ENCODE results near the gene ACTR3C. TPM values are rescaled to one million over a fixed set of nuclear protein-coding genes. Genes with fewer than 3 reads are reported as not detected.

The ACTR3C gene
- total and polyA plus RNA-seq, 2 of the 13 experiments (the other 11 are each of a cell fraction or from before 2014, with no cell fraction given) = 3.8 to 7.5 TPM

DNA sequence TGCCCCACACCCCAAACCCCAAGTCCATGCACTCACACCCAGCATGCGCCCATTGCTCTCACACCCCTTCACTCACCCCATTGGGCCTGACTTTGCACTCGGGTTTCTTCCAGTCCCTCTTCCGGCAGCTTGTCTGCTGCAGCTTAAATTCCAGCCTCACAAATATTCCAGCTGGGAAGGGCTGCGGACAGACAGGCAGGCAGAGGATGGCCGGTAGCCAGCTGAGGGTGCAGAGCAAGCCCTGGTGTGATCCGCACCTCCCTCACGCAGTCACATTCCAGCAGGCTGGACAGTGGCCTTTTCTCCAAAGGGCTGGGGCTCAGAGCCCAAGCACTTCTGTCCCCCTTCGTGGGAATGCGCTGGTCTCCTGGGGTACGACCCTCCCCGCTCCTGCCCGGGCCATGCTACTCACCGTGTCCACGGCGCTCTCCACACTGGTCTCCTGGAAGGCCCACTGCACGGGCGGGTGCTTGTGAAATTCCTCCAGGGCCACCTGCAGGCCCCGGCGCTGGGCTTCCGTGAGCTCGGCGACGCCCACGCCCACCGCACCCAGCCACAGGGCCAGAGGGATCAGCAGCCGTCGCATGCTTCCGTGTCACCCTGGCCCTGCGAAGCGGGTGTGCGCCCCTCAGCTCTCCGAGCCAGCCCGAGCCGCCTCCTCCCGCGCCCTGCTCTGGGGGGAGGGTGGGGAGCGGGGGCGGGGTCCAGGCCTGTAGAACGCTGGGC lies 16.8 kb upstream of the ACTR3C start (continued):
- no peak for TF ChIP-seq SP1 (IDR thresholded peaks at IDR 0.05)
- TF ChIP-seq SP1 (CRISPR knock-in tag; IDR thresholded peaks at IDR 0.05) = no peak
- no peak for TF ChIP-seq FOXJ3 (CRISPR knock-in tag; IDR thresholded peaks at IDR 0.05; ENCODE audit: borderline replicate concordance)
- TF ChIP-seq ZNF234 (CRISPR knock-in tag; conservative IDR thresholded peaks at IDR 0.05) = no peak
- TF ChIP-seq RELA (CRISPR knock-in tag; IDR thresholded peaks at IDR 0.05) = no peak
- TF ChIP-seq ZNF761 (CRISPR knock-in tag; conservative IDR thresholded peaks at IDR 0.05) = no peak
- TF ChIP-seq, protein P1, sequence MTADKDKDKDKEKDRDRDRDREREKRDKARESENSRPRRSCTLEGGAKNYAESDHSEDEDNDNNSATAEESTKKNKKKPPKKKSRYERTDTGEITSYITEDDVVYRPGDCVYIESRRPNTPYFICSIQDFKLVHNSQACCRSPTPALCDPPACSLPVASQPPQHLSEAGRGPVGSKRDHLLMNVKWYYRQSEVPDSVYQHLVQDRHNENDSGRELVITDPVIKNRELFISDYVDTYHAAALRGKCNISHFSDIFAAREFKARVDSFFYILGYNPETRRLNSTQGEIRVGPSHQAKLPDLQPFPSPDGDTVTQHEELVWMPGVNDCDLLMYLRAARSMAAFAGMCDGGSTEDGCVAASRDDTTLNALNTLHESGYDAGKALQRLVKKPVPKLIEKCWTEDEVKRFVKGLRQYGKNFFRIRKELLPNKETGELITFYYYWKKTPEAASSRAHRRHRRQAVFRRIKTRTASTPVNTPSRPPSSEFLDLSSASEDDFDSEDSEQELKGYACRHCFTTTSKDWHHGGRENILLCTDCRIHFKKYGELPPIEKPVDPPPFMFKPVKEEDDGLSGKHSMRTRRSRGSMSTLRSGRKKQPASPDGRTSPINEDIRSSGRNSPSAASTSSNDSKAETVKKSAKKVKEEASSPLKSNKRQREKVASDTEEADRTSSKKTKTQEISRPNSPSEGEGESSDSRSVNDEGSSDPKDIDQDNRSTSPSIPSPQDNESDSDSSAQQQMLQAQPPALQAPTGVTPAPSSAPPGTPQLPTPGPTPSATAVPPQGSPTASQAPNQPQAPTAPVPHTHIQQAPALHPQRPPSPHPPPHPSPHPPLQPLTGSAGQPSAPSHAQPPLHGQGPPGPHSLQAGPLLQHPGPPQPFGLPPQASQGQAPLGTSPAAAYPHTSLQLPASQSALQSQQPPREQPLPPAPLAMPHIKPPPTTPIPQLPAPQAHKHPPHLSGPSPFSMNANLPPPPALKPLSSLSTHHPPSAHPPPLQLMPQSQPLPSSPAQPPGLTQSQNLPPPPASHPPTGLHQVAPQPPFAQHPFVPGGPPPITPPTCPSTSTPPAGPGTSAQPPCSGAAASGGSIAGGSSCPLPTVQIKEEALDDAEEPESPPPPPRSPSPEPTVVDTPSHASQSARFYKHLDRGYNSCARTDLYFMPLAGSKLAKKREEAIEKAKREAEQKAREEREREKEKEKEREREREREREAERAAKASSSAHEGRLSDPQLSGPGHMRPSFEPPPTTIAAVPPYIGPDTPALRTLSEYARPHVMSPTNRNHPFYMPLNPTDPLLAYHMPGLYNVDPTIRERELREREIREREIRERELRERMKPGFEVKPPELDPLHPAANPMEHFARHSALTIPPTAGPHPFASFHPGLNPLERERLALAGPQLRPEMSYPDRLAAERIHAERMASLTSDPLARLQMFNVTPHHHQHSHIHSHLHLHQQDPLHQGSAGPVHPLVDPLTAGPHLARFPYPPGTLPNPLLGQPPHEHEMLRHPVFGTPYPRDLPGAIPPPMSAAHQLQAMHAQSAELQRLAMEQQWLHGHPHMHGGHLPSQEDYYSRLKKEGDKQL (CRISPR knock-in tag; IDR thresholded peaks at IDR 0.05; ENCODE audit: low read depth) = no peak
- TF ChIP-seq PRPF4 (IDR thresholded peaks at IDR 0.05; ENCODE audit: low read depth, low read length, poor library complexity, severe bottlenecking) = no peak
- TF ChIP-seq CERS6 (CRISPR knock-in tag; IDR thresholded peaks at IDR 0.05) = no peak
- TF ChIP-seq ZNF768 (CRISPR knock-in tag; IDR thresholded peaks at IDR 0.05) = no peak
- TF ChIP-seq ZBTB1 (CRISPR knock-in tag; IDR thresholded peaks at IDR 0.05; ENCODE audit: borderline replicate concordance) = no peak
- no peak for TF ChIP-seq KDM5A (IDR thresholded peaks at IDR 0.05; ENCODE audit: borderline replicate concordance, low read length)
- no peak for TF ChIP-seq HNRNPL (IDR thresholded peaks at IDR 0.05; ENCODE audit: low read depth, low read length)
- TF ChIP-seq SETDB1 (CRISPR knock-in tag; IDR thresholded peaks at IDR 0.05; ENCODE audit: borderline replicate concordance) = no peak
- no peak for TF ChIP-seq TAF15 (IDR thresholded peaks at IDR 0.05; ENCODE audit: low read depth, low read length, poor library complexity, severe bottlenecking)
- TF ChIP-seq TEAD2 (CRISPR knock-in tag; IDR thresholded peaks at IDR 0.05) = no peak
- TF ChIP-seq POGK (CRISPR knock-in tag; conservative IDR thresholded peaks at IDR 0.05) = no peak
- no peak for TF ChIP-seq HOXA5 (CRISPR knock-in tag; IDR thresholded peaks at IDR 0.05)
- no peak for TF ChIP-seq NCOA1 (CRISPR knock-in tag; IDR thresholded peaks at IDR 0.05)
- TF ChIP-seq ONECUT2 (CRISPR knock-in tag; IDR thresholded peaks at IDR 0.05) = no peak
- TF ChIP-seq PHF21A (CRISPR knock-in tag; IDR thresholded peaks at IDR 0.05) = peak; percentile 45; the same call in 1 of the 2 replicates
- peak; percentile 23; the same call in 1 of the 2 replicates for TF ChIP-seq BCL6 (CRISPR knock-in tag; IDR thresholded peaks at IDR 0.05)

Measured in HepG2 (cell line).